ENCODE measurements around the gene IL37. TPM values are rescaled to one million over a fixed set of nuclear protein-coding genes. Genes with fewer than 3 reads are reported as not detected.
"Not testable (repeated sequence)": the region's sequence is repeated elsewhere in the genome, so short reads cannot be mapped to it uniquely, and the experiment has no call there.

The IL37 gene
- total RNA-seq, 1 donor from 2014 or later: not detected

GRCh38 chr2:112917856-112918255 is 6.9 kb downstream of the IL37 start:
- DNase-seq (ENCODE audit: low spot score) (no peak), ATAC-seq (no peak)

GRCh38 chr2:112918256-112918655 is 7.3 kb downstream of the IL37 start:
- intact Hi-C loops (cut with DNase I): no loop called here

More at GRCh38 chr2:112917856-112918255, 6.9 kb downstream of the IL37 start:
- intact Hi-C loops (cut with DNase I): no loop called here

GRCh38 chr2:112919086-112919485 is 8.1 kb downstream of the IL37 start:
- DNase-seq (ENCODE audit: low spot score) (no peak), ATAC-seq (no peak)
- intact Hi-C loops (cut with DNase I): no loop called here

More at GRCh38 chr2:112918256-112918655, 7.3 kb downstream of the IL37 start:
- no peak for ATAC-seq
- DNase-seq (ENCODE audit: low spot score): no peak

- intact Hi-C loops (cut with DNase I): no loop called here
- ATAC-seq: no peak
- no peak for DNase-seq (ENCODE audit: low spot score)
Measured at GRCh38 chr2:112920923-112921532, 10.1 kb downstream of the IL37 start.

- DNase-seq (ENCODE audit: low spot score) (no peak), ATAC-seq (no peak)
- intact Hi-C loops (cut with DNase I): no loop called here
Measured at GRCh38 chr2:112921982-112922381, 11.0 kb downstream of the IL37 start.

- intact Hi-C loops (cut with DNase I): no loop called here
- no peak for ATAC-seq
- DNase-seq (ENCODE audit: low spot score): no peak
Measured at GRCh38 chr2:112923237-112923966, 12.4 kb downstream of the IL37 start.

GRCh38 chr2:112923967-112924338 is 13.0 kb downstream of the IL37 start:
- no peak for ATAC-seq
- intact Hi-C loops (cut with DNase I): no loop called here
- DNase-seq (ENCODE audit: low spot score): no peak

GRCh38 chr2:112924360-112924759 is 13.4 kb downstream of the IL37 start:
- ATAC-seq (no peak), DNase-seq (ENCODE audit: low spot score) (no peak)
- intact Hi-C loops (cut with DNase I): no loop called here

GRCh38 chr2:112924821-112925220 is 13.9 kb downstream of the IL37 start:
- DNase-seq (ENCODE audit: low spot score): no peak
- intact Hi-C loops (cut with DNase I): no loop called here
- no peak for ATAC-seq

- intact Hi-C loops (cut with DNase I): no loop called here
- DNase-seq (ENCODE audit: low spot score) (no peak), ATAC-seq (no peak)
Measured at GRCh38 chr2:112926707-112927106, 15.7 kb downstream of the IL37 start.

- no peak for ATAC-seq
- intact Hi-C loops (cut with DNase I): no loop called here
Measured at GRCh38 chr2:112927745-112928144, 16.8 kb downstream of the IL37 start.

GRCh38 chr2:112933261-112933660 is 22.3 kb downstream of the IL37 start:
- no peak for ATAC-seq
- intact Hi-C loops (cut with DNase I): no loop called here
- no peak for DNase-seq (ENCODE audit: low spot score)

More at GRCh38 chr2:112927745-112928144, 16.8 kb downstream of the IL37 start:
- no peak for DNase-seq (ENCODE audit: low spot score)

GRCh38 chr2:112934117-112934516 is 23.2 kb downstream of the IL37 start:
- intact Hi-C loops (cut with DNase I); ATAC-seq; DNase-seq (ENCODE audit: low spot score): not testable (repeated sequence)

- ATAC-seq (no peak), DNase-seq (ENCODE audit: low spot score) (no peak)
- intact Hi-C loops (cut with DNase I): no loop called here
Measured at GRCh38 chr2:112936927-112937232, 25.9 kb downstream of the IL37 start.

GRCh38 chr2:112938904-112939303 is 27.9 kb downstream of the IL37 start:
- no peak for ATAC-seq
- DNase-seq (ENCODE audit: low spot score): no peak
- intact Hi-C loops (cut with DNase I): no loop called here

- DNase-seq (ENCODE audit: low spot score) (no peak), ATAC-seq (no peak)
- intact Hi-C loops (cut with DNase I): no loop called here
Measured at GRCh38 chr2:112939425-112939824, 28.5 kb downstream of the IL37 start.

GRCh38 chr2:112940859-112941625 is 30.1 kb downstream of the IL37 start:
- intact Hi-C loops (cut with DNase I): loop anchor here (10.0 kb wide), 1 partner anchor 186 kb away; no protein-coding TSS in a partner anchor
- no peak for DNase-seq (ENCODE audit: low spot score)
- no peak for ATAC-seq

- ATAC-seq (peak; percentile 48), DNase-seq (ENCODE audit: low spot score) (peak; percentile 79)
- intact Hi-C loops (cut with DNase I): loop anchor here (10.0 kb wide), 1 partner anchor 187 kb away; no protein-coding TSS in a partner anchor
Measured at GRCh38 chr2:112941753-112942653, 31.0 kb downstream of the IL37 start.

- intact Hi-C loops (cut with DNase I): loop anchor here (10.0 kb wide), 1 partner anchor 188 kb away; no protein-coding TSS in a partner anchor
- ATAC-seq (no peak), DNase-seq (ENCODE audit: low spot score) (no peak)
Measured at GRCh38 chr2:112942654-112943002, 31.7 kb downstream of the IL37 start.
